ENCODE measurements around the gene PSME2.

Gene PSME2

DNA sequence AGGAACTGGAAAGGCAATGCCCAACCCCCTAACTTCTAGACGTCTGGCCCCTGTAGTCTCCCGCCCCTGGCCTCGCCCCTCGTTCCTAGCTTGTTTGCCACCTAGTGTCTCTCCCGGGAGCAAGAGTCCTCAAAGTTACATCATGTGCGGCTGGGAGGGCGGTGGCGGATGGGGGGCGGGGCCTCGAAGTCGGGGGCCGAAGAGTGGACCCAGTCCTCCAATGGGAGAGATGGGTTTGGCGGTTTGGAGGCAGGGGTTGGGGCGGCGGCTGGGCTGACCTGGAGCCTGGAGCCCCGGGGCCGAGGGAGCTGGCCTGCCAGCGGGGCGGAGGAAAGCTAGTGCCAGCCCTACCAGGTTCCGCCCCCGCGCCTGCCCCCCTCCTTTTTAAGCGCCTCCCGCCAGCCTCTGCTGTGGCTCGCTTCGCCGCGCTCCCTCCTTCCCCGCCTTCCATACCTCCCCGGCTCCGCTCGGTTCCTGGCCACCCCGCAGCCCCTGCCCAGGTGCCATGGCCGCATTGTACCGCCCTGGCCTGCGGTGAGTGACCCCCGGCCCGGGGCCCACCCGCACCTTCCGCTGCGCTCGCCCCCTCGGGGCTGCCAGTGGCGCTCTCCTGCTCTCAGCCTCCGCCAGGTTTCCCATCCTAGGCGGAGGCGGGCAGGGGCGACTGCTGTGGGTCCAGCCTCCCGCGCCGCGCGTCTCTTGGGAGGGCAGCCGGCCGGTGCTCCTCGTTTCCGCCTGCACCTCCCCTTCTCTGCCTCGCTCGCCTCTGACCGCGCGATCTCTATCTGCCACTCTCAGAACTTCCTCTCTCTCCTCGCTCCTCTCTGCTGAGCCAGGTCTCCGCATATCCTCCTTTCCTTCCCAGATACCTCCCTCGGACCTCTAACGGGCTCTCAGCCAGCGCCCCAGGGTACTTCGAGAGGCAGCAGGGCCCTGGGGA, 52.2 kb downstream of the PSME2 start, which contains the start of gene PCK2:
PCK2 (plus strand) TSS at position 411 of the 940 bp plus-strand sequence; CDS start at position 506, 95 bp downstream.
- peak; percentile 91 for DNase-seq (ENCODE audit: low spot score)

All from NAMALWA (cell line).